ENCODE results near the gene DNAJC21. TPM values are rescaled to one million over a fixed set of nuclear protein-coding genes. Genes with fewer than 3 reads are reported as not detected.

Gene DNAJC21
- total and polyA plus RNA-seq, 2 of the 4 experiments (the other 2 are of a cell fraction) = 8.8 to 12.7 TPM

DNA sequence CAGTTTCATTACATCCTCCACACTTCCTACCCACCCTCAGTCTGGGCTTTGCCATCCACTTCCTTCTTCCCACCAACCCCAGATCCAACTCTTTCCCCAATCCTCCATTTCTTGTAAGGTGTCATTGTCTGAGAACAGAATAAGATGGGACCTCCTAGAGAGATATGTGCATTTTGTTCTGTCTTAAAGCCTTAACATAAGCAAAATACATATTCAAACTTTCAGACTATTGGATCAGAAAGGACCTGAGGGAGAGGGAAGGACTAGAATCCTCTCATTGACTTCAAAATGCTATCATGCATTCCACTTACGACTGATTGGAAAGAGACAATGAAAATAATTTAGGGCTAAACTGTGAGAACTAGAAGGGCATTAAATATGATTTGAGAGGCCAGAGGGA, 75.4 kb downstream of the DNAJC21 start:
- no CpG with 5 or more reads among the region's 1 CpG for WGBS, 2 experiments (ENCODE audit: extremely low coverage in 2 of 2, insufficient read length in 1 of 2)
- dilution Hi-C loops (cut with HindIII; ENCODE audit: low sequenced_read_pairs, unreplicated experiment) = no loop called here

More for the DNA sequence above, 75.4 kb downstream of the DNAJC21 start:
- no peak for TF ChIP-seq SMC3 (IDR thresholded peaks at IDR 0.05; ENCODE audit: low read depth, low read length)
- no peak for TF ChIP-seq MAFK (IDR thresholded peaks at IDR 0.05; ENCODE audit: low read depth, low read length)
- no peak for TF ChIP-seq RFX5 (IDR thresholded peaks at IDR 0.05; ENCODE audit: low read depth, low read length)
- TF ChIP-seq NFE2L2 (IDR thresholded peaks at IDR 0.05; ENCODE audit: low read depth, low read length) = no peak
- no peak for TF ChIP-seq POLR2A (IDR thresholded peaks at IDR 0.05; ENCODE audit: low read depth, low read length)
- TF ChIP-seq RCOR1 (IDR thresholded peaks at IDR 0.05; ENCODE audit: insufficient replicate concordance, low read length) = no peak
- no peak for TF ChIP-seq BHLHE40 (IDR thresholded peaks at IDR 0.05; ENCODE audit: low read depth, low read length)
- TF ChIP-seq MAZ (IDR thresholded peaks at IDR 0.05; ENCODE audit: borderline replicate concordance, low read depth, low read length) = no peak
- TF ChIP-seq, protein P1, sequence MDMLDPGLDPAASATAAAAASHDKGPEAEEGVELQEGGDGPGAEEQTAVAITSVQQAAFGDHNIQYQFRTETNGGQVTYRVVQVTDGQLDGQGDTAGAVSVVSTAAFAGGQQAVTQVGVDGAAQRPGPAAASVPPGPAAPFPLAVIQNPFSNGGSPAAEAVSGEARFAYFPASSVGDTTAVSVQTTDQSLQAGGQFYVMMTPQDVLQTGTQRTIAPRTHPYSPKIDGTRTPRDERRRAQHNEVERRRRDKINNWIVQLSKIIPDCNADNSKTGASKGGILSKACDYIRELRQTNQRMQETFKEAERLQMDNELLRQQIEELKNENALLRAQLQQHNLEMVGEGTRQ (IDR thresholded peaks at IDR 0.05; ENCODE audit: low read depth, low read length) = no peak
- no peak for TF ChIP-seq CHD1 (IDR thresholded peaks at IDR 0.05; ENCODE audit: low read depth, low read length)
- TF ChIP-seq MXI1 (IDR thresholded peaks at IDR 0.05; ENCODE audit: borderline replicate concordance, low read depth, low read length) = no peak
- TF ChIP-seq CEBPB (IDR thresholded peaks at IDR 0.05; ENCODE audit: low read depth, low read length) = no peak
- no peak for TF ChIP-seq RAD21 (IDR thresholded peaks at IDR 0.05; ENCODE audit: low read length)
- TF ChIP-seq FOS (IDR thresholded peaks at IDR 0.05; ENCODE audit: low read depth, low read length) = no peak
- TF ChIP-seq, protein P2, sequence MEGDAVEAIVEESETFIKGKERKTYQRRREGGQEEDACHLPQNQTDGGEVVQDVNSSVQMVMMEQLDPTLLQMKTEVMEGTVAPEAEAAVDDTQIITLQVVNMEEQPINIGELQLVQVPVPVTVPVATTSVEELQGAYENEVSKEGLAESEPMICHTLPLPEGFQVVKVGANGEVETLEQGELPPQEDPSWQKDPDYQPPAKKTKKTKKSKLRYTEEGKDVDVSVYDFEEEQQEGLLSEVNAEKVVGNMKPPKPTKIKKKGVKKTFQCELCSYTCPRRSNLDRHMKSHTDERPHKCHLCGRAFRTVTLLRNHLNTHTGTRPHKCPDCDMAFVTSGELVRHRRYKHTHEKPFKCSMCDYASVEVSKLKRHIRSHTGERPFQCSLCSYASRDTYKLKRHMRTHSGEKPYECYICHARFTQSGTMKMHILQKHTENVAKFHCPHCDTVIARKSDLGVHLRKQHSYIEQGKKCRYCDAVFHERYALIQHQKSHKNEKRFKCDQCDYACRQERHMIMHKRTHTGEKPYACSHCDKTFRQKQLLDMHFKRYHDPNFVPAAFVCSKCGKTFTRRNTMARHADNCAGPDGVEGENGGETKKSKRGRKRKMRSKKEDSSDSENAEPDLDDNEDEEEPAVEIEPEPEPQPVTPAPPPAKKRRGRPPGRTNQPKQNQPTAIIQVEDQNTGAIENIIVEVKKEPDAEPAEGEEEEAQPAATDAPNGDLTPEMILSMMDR (conservative IDR thresholded peaks at IDR 0.05; ENCODE audit: low read depth, low read length) = no peak
- TF ChIP-seq, protein P3, sequence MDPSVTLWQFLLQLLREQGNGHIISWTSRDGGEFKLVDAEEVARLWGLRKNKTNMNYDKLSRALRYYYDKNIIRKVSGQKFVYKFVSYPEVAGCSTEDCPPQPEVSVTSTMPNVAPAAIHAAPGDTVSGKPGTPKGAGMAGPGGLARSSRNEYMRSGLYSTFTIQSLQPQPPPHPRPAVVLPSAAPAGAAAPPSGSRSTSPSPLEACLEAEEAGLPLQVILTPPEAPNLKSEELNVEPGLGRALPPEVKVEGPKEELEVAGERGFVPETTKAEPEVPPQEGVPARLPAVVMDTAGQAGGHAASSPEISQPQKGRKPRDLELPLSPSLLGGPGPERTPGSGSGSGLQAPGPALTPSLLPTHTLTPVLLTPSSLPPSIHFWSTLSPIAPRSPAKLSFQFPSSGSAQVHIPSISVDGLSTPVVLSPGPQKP (IDR thresholded peaks at IDR 0.05; ENCODE audit: borderline replicate concordance, low read depth, low read length) = no peak
- no peak overlapping the region for H2BK120ac ChIP-seq (ENCODE audit: low read depth, low read length)
- H3K4ac ChIP-seq (ENCODE audit: low read depth, low read length) = no peak overlapping the region
- H3K36me3 ChIP-seq (ENCODE audit: control insufficient read depth, insufficient read depth, low read length) = no peaks in the 10 kb centered on the region
- H4K20me1 ChIP-seq (ENCODE audit: insufficient read depth, low read length) = no peaks in the 10 kb centered on the region
- H3K23ac ChIP-seq (ENCODE audit: low read depth, low read length) = no peak overlapping the region
- CTCF ChIA-PET = interaction anchor here (0.5 kb wide), 1 partner anchor 44 kb away, joined by 4 read pairs; no protein-coding TSS in a partner anchor
- DNase-seq = no peak
- in situ Hi-C loops (cut with MboI; ENCODE audit: low sequenced_read_pairs) (loop anchor here (10.0 kb wide), 1 partner anchor 530 kb away; no protein-coding TSS in a partner anchor), intact Hi-C loops (cut with micrococcal nuclease) (no loop called here)
- H2AFZ ChIP-seq (replicated peaks; ENCODE audit: low read length, poor library complexity) = no peak overlapping the region
- no peaks in the 10 kb centered on the region for H3K79me1 ChIP-seq (ENCODE audit: low read depth in 1 of 2, low read length in 2 of 2)
- BruUV-seq (replicated peaks) = no TSS peak
- no peaks in the 10 kb centered on the region for H3K9me3 ChIP-seq (ENCODE audit: control insufficient read depth, insufficient read depth, low read length)
- no peak overlapping the region for H3K9ac ChIP-seq (ENCODE audit: low read depth, low read length)
- ATAC-seq (ENCODE audit: low read depth) = no peak
- peaks cover 2% of the 10 kb centered on the region for H3K4me1 ChIP-seq (ENCODE audit: control insufficient read depth, insufficient read depth, low read length)
- H2BK20ac ChIP-seq (ENCODE audit: low read depth, low read length) = no peak overlapping the region
- no peak overlapping the region for H2AK5ac ChIP-seq (ENCODE audit: low read depth, low read length)
- no peaks in the 10 kb centered on the region for H3K9me1 ChIP-seq (ENCODE audit: insufficient read depth, low read length)
- POLR2A ChIA-PET (ENCODE audit: unreplicated experiment) = no interaction called here
- H3K4me3 ChIP-seq (ENCODE audit: insufficient read depth, low read depth, low read length) = no peak overlapping the region
- H3K56ac ChIP-seq (ENCODE audit: extremely low read depth, insufficient read depth, low read length) = no peak overlapping the region
- no peak overlapping the region for H2AK9ac ChIP-seq (replicated peaks; ENCODE audit: low read depth, low read length, poor library complexity)
- no peak overlapping the region for H4K5ac ChIP-seq (ENCODE audit: low read depth, low read length)
- H2BK5ac ChIP-seq (ENCODE audit: low read depth, low read length, poor library complexity, severe bottlenecking) = no peak overlapping the region
- H3K14ac ChIP-seq (replicated peaks; ENCODE audit: low read depth, low read length) = no peak overlapping the region
- peaks cover 14% of the 10 kb centered on the region for H3K27me3 ChIP-seq (ENCODE audit: control insufficient read depth, insufficient read depth, low read length)
- no peak overlapping the region for H2BK15ac ChIP-seq (ENCODE audit: low read depth, low read length)
- no peak overlapping the region for H3K18ac ChIP-seq (ENCODE audit: low read depth, low read length)
- no peak overlapping the region for H4K91ac ChIP-seq (ENCODE audit: insufficient read depth, low read depth, low read length)
- H3K27ac ChIP-seq (ENCODE audit: insufficient read depth, low read length) = no peak overlapping the region
- no peak overlapping the region for H4K8ac ChIP-seq (ENCODE audit: low read depth in 2 of 2, low read length in 2 of 2)
- H3K4me2 ChIP-seq (ENCODE audit: low read depth, low read length) = no peak overlapping the region

Measured in IMR-90 (cell line).